Measurements from ENCODE around the gene SPTLC1. TPM values are rescaled to one million over a fixed set of nuclear protein-coding genes. Genes with fewer than 3 reads are reported as not detected.

The SPTLC1 gene
- total RNA-seq, 4 donors from 2014 or later, result 105 to 115 (median 109) TPM

DNA sequence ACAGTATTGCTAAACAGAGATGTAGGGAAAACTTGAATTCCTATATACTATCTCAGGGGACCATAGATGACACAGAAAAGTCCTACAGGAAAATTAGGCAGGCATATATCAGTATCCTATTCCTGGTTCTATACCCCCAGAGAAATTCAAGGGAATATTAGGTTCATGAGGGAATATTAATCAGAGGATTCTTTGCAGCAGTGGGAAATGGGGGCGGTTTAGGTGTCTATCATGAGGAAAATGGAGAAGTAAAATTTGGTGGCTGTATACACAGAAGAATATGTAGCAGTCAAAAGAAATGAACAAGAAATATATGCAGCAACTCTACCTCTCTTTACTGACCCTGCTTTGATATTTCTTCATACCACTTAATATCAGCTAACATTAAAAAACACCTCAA is 20.0 kb downstream of the SPTLC1 start:
- no peaks in the 10 kb centered on the region for H3K9me3 ChIP-seq
- H3K27ac ChIP-seq, result no peak overlapping the region
- H3K4me3 ChIP-seq, result no peak overlapping the region
- no peak for TF ChIP-seq POLR2AphosphoS5 (IDR thresholded peaks at IDR 0.05)
- TF ChIP-seq POLR2A (IDR thresholded peaks at IDR 0.05), result no peak
- no peak for TF ChIP-seq EP300 (IDR thresholded peaks at IDR 0.05)
- TF ChIP-seq, protein P1, sequence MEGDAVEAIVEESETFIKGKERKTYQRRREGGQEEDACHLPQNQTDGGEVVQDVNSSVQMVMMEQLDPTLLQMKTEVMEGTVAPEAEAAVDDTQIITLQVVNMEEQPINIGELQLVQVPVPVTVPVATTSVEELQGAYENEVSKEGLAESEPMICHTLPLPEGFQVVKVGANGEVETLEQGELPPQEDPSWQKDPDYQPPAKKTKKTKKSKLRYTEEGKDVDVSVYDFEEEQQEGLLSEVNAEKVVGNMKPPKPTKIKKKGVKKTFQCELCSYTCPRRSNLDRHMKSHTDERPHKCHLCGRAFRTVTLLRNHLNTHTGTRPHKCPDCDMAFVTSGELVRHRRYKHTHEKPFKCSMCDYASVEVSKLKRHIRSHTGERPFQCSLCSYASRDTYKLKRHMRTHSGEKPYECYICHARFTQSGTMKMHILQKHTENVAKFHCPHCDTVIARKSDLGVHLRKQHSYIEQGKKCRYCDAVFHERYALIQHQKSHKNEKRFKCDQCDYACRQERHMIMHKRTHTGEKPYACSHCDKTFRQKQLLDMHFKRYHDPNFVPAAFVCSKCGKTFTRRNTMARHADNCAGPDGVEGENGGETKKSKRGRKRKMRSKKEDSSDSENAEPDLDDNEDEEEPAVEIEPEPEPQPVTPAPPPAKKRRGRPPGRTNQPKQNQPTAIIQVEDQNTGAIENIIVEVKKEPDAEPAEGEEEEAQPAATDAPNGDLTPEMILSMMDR (IDR thresholded peaks at IDR 0.05), result no peak
- 97% methylated on average over 1 of the region's 1 CpG for WGBS
- H3K36me3 ChIP-seq, result no peaks in the 10 kb centered on the region
- H3K4me1 ChIP-seq, result no peaks in the 10 kb centered on the region
- no peak for DNase-seq (ENCODE audit: low spot score in 2 of 2)
- H3K27me3 ChIP-seq, result no peaks in the 10 kb centered on the region

DNA sequence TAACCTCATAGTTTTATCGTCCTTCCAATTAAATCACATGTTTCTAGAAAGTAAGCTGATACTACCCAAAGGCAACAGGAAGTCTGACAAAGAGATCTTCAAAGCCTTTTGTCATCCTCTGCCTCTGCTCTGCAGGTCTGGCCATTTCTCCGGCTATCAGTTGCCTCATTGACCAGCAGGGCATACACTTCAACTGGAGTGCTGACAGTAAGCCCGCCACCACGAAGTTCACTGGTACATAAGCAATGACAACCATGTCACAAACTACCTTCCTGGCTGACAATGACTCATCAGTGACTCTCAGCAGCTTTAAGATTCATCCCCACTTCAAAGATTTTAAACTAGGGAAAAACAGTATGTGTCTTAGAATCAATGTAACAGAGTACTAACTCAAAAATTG is 20.6 kb downstream of the SPTLC1 start:
- TF ChIP-seq POLR2AphosphoS5 (IDR thresholded peaks at IDR 0.05) (no peak), EP300 (IDR thresholded peaks at IDR 0.05) (no peak), POLR2A (IDR thresholded peaks at IDR 0.05) (no peak)
- TF ChIP-seq, protein P1 (IDR thresholded peaks at IDR 0.05), result no peak
- WGBS, result 90% methylated on average over 4 of the region's 4 CpGs
- no peak overlapping the region for H3K4me3 ChIP-seq

DNA sequence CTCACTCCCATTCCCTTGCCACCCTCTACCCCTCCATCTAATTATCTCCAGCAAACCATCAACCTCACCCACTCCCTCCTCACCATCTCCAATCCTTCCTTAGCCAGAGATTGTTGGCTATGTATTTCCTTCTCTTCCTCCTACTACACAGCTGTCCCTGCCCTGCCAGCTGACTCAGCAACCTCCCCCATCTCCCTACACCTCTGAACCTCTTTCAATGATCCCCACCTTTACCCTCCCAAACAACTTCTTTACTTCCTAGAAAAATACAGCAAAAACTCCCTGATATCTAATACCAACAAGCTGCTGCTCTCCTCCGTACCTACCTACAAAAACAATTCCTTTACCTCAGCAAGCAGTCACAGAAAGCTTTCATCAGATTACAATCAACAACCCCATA is 37.3 kb downstream of the SPTLC1 start:
- H3K9me3 ChIP-seq, result no peaks in the 10 kb centered on the region
- no peak overlapping the region for H3K27ac ChIP-seq
- H3K27me3 ChIP-seq, result no peaks in the 10 kb centered on the region
- WGBS, result 96% methylated on average over 1 of the region's 1 CpG
- DNase-seq (ENCODE audit: low spot score in 2 of 2), result no peak
- peaks cover 61% of the 10 kb centered on the region for H3K36me3 ChIP-seq
- TF ChIP-seq POLR2A (IDR thresholded peaks at IDR 0.05) (no peak), EP300 (IDR thresholded peaks at IDR 0.05) (no peak), POLR2AphosphoS5 (IDR thresholded peaks at IDR 0.05) (no peak)
- TF ChIP-seq, protein P1 (IDR thresholded peaks at IDR 0.05), result no peak
- H3K4me1 ChIP-seq, result no peaks in the 10 kb centered on the region
- no peak overlapping the region for H3K4me3 ChIP-seq

More for the DNA sequence above, 20.6 kb downstream of the SPTLC1 start:
- no peaks in the 10 kb centered on the region for H3K27me3 ChIP-seq
- no peak overlapping the region for H3K27ac ChIP-seq
- no peak for DNase-seq (ENCODE audit: low spot score in 2 of 2)
- no peaks in the 10 kb centered on the region for H3K9me3 ChIP-seq
- no peaks in the 10 kb centered on the region for H3K36me3 ChIP-seq
- H3K4me1 ChIP-seq, result no peaks in the 10 kb centered on the region

DNA sequence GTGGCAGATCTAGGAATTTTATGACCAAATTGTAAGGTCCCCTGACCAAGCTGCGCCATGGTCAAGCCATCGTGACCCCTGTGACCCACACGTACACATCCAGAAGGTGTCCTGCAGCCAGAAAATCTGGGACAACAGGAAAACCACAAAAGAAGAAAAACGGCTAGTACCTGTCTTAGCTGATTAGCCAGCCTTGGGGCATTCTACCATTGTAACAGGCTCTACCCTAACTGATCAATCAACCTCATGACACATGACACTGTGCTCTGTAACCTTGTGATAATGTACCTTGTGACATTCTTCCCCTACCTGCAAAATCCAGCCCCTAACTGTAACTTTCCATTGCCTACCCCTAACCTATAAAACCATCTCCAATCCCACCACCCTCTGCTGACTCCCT is 43.6 kb downstream of the SPTLC1 start:
- H3K4me1 ChIP-seq, result no peaks in the 10 kb centered on the region
- TF ChIP-seq EP300 (IDR thresholded peaks at IDR 0.05) (no peak), POLR2A (IDR thresholded peaks at IDR 0.05) (no peak), POLR2AphosphoS5 (IDR thresholded peaks at IDR 0.05) (no peak)
- TF ChIP-seq, protein P1 (IDR thresholded peaks at IDR 0.05), result no peak
- H3K27me3 ChIP-seq, result no peaks in the 10 kb centered on the region
- no peak overlapping the region for H3K27ac ChIP-seq
- peaks cover 49% of the 10 kb centered on the region for H3K36me3 ChIP-seq
- no peak overlapping the region for H3K4me3 ChIP-seq
- 85% methylated on average over 4 of the region's 4 CpGs for WGBS
- no peaks in the 10 kb centered on the region for H3K9me3 ChIP-seq
- DNase-seq (ENCODE audit: low spot score in 2 of 2), result no peak

DNA sequence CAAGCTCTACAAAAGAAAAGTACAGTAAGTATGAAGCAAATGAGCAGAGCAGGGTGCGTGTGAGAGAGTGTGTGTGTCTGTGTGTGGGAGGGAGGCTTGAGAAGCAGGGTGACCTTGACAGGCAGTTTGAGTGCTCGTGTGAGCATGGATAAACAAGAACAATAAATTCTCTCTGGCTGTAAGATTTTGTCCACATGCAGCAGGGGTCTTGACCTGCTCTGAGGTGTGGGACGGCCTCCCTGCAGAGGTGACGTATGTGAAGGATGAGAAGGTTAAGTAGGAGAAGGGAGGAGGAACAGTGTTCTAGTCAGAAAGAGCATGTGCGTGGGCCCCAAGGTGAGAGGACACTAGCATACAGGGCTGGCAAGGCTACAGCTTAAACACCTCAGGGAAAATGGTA is 49.0 kb downstream of the SPTLC1 start:
- Histone ChIP-seq H3K27me3 (no peaks in the 10 kb centered on the region), H3K36me3 (peaks cover 75% of the 10 kb centered on the region)
- WGBS, result 96% methylated on average over 5 of the region's 5 CpGs

More for the DNA sequence above, 49.0 kb downstream of the SPTLC1 start:
- Histone ChIP-seq H3K27ac (no peak overlapping the region), H3K9me3 (peaks cover 20% of the 10 kb centered on the region), H3K4me1 (no peaks in the 10 kb centered on the region), H3K4me3 (no peak overlapping the region)
- TF ChIP-seq EP300 (IDR thresholded peaks at IDR 0.05), result no peak
- TF ChIP-seq POLR2AphosphoS5 (IDR thresholded peaks at IDR 0.05), result no peak
- TF ChIP-seq, protein P1 (IDR thresholded peaks at IDR 0.05), result no peak
- no peak for TF ChIP-seq POLR2A (IDR thresholded peaks at IDR 0.05)
- no peak for DNase-seq (ENCODE audit: low spot score in 2 of 2)
